Hematopoietic multipotent progenitor cell treated with erythropoietin and hydrocortisone succinate and interleukin-3 and kit ligand, for 8 days (in vitro differentiated cells): ENCODE measurements around the gene HDGFL3.
A peak's percentile ranks its signal among the peaks of the same experiment; 100 is the strongest.
"Not testable (repeated sequence)": the region's sequence is repeated elsewhere in the genome, so short reads cannot be mapped to it uniquely, and the experiment has no call there.

Experiments
- DNase-seq: peaks from one replicate; pipeline ENCODE4 v3.0.0-alpha.2; 2015

Gene HDGFL3

GRCh38 chr15:83192742-83193141, 14.9 kb downstream of the HDGFL3 start:
- no peak for DNase-seq

DNA sequence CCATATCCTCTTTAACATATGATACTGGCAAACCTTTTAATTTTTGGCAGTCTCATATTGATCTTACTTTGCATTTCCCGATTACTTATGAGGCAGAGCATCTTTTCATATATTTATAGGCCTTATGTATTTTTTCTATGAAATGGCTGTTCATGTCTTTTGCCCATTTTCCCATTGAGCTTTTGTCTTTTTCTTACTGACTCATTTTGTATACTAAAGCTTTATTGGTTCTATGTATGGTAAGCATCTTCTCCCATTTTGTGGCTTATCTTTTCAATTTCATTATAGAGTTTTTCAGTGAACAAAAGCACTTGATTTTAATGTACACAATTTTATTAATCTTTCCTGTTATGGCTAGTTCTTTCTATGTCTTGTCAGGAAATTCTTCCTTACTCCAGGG, 17.2 kb downstream of the HDGFL3 start:
- DNase-seq, result no peak

DNA sequence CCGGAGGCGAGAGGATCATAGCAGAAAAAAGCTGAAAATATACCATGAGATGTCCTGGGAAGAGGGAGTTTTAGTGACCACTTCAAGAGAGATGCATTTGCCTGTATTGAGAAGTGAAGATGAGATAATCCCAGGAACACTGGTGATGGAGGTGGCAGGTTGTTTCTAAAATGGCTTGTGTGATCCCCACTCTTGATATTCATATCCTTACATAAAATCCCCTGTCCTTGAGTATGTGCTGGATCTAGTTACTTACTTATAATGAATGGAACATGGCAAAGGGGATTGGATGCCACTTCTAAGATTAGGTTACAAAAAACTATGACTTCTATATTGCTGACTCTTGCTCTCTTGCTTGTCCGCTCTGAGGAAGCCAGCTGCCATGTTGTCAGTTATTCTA, 22.1 kb downstream of the HDGFL3 start:
- DNase-seq, result no peak

GRCh38 chr15:83178869-83179325, 28.7 kb downstream of the HDGFL3 start:
- DNase-seq, result peak; percentile 88

DNA sequence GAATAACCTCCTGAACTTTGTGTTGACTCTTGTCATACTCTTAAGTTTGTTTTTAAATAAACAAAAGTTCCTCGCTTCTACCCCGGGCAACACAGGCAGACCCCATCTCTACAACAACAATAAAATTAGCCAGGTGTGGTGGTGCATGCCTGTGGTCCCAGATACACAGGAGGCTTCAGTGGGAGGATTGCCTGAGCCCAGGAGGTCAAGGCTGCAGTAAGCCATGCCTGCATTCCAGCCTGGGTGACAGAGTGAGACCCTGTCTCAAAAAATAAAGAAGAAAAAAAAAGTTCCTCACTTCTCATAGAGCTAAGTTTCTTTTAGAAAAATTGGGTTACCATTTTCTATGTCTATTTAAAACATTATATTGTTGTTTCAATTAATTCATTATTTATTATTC, 29.2 kb downstream of the HDGFL3 start:
- no peak for DNase-seq

DNA sequence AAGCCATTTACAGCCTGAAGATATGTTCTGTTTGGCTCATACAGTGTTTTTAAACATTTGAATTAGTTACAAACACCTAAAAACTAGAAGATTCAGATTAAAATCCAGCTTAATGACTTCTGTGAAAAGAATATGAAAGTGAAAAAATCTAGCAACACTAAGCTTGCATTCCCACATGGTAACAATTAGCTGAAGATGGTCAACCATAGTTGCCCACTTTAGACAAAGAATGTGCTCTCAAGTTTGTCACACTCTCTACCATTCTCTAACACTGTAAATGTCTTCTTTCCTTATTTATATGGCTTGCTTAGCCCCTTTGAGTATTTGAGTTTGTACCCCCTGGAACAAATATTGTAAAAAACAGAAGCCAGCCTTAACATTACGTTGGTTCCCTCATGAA, 32.7 kb downstream of the HDGFL3 start:
- no peak for DNase-seq

- DNase-seq, result no peak
These were observed 37.0 kb downstream of the HDGFL3 start for GRCh38 chr15:83170474-83171165.

GRCh38 chr15:83169576-83169975, 38.0 kb downstream of the HDGFL3 start:
- not testable (repeated sequence) for DNase-seq

DNA sequence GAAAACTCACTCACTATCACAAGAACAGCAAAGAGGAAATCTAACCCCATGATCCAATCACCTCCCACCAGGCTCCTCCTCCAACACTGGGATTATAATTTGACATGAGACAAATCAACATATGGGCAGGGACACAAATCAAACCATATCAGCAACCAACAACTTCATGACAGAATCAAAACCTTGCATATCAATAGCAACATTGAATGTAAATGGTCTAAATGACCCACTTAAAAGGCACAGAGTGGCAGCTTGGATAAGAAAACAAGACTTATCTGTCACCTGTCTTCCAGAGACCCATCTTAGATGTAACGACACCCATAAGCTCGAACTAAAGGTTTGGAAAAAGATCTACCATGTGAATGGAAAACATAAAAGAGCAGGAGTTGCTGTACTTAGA, 40.8 kb downstream of the HDGFL3 start:
- peak; percentile 47 for DNase-seq

GRCh38 chr15:83166218-83166617, 41.4 kb downstream of the HDGFL3 start:
- DNase-seq, result no peak

GRCh38 chr15:83164771-83165404, 42.7 kb downstream of the HDGFL3 start:
- peak; percentile 49 for DNase-seq

DNA sequence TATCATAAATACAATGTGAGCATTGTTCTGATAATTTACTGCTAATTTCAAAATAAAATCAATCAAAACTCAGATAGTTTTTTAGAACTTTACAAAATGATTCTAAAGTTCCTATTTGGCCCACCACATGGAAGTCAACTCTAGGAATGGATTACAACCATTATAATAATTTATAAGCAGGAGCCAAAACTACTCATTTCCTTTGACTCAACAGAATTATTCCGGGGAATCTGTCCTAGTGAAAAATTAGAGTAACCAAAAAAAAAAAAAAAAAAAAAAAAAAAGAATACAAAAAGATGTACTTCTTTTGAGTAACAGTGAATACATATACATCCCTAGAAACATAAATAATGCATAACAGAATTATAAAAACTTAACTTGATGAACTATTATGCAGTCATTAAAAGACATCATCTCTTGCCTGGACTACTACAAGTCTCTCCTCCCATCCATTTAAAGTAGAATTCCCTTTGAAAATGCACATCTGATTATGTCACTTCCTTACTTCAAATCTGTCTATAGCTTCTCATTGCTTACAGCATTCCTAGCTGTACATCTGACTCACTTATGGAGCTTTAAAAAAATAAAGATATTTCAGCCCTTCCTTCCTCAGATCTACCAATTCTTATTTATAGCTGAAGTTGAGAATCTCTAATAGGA, 43.4 kb downstream of the HDGFL3 start:
- no peak for DNase-seq

DNA sequence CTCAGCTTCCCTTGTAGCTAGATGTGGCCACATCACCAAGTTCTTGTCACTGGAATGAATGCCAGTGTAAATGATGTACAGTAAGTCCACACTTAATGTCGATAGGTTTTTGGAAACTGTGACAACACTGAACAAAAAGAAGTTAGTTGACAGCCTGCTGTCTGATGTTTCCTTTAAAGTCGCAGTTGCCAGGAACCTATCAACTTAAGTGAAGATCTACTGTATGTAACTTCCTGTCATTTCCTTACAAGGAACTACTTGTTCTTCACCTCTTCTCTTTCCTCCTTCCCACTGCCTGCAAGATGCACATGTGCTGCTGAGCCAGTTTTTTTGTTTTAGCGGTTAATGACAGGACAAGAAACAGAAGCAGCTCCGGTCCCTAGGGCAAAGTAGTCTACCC, 44.6 kb downstream of the HDGFL3 start:
- DNase-seq, result no peak

GRCh38 chr15:83160741-83161140, 46.9 kb downstream of the HDGFL3 start:
- DNase-seq, result no peak

- no peak for DNase-seq
These were observed 49.2 kb downstream of the HDGFL3 start for GRCh38 chr15:83158393-83158792.

- DNase-seq, result no peak
These were observed 51.7 kb downstream of the HDGFL3 start for GRCh38 chr15:83155942-83156341.

- no peak for DNase-seq
These were observed 54.3 kb downstream of the HDGFL3 start for GRCh38 chr15:83153288-83153687.

- DNase-seq, result no peak
These were observed 62.9 kb downstream of the HDGFL3 start for GRCh38 chr15:83144771-83145170.

GRCh38 chr15:83142151-83142550, 65.5 kb downstream of the HDGFL3 start:
- DNase-seq, result not testable (repeated sequence)

- no peak for DNase-seq
These were observed 74.6 kb downstream of the HDGFL3 start for GRCh38 chr15:83132861-83133523.

GRCh38 chr15:83129791-83130190, 77.8 kb downstream of the HDGFL3 start:
- DNase-seq, result no peak

GRCh38 chr15:83127547-83128150, 80.0 kb downstream of the HDGFL3 start:
- DNase-seq, result no peak

DNA sequence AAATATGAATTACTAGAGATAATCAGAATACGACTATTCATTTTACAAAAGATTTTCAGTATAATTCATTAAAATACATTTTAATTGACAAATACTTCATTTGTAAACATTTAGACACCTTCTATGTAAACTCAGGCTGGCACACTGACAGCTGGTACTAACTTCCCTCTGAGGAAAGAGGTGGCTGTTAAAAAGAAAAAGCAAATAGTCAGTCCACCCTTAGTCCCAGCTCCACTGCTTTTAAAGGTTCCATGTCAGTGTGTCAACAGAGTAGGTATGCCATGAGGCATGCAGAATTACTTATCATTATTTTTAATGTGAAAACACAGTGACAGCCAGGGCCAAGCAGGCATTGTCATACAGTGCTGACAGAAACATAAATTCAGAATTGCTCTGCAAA, 84.1 kb downstream of the HDGFL3 start:
- no peak for DNase-seq
